Measurements from ENCODE around the gene FNIP2.

- TF ChIP-seq CTCF (IDR thresholded peaks at IDR 0.05) (no peak), POLR2A (IDR thresholded peaks at IDR 0.05) (no peak)
Measured at GRCh38 chr4:158778156-158778711, 9.4 kb downstream of the FNIP2 start.

Measured in prostate gland (tissue), 2 donors.